HG03060 (cell line): ENCODE measurements around the gene PFDN2.

ENCODE experiments used
- ATAC-seq: cut with Tn5 transposase; IDR thresholded peaks from one replicate; pipeline ENCODE4 v1.9.1; 2021; ENCODE audit warnings: low read depth, moderate number of reproducible peaks; ENCODE audit not compliant: unreplicated experiment

PFDN2 gene

GRCh38 chr1:161111117-161111516 lies 6.7 kb downstream of the PFDN2 start:
- no peak for ATAC-seq

GRCh38 chr1:161106431-161106830 lies 11.4 kb downstream of the PFDN2 start:
- ATAC-seq, result no peak

- no peak for ATAC-seq
Measured at GRCh38 chr1:161100556-161100955, 17.3 kb downstream of the PFDN2 start.

- no peak for ATAC-seq
Measured at GRCh38 chr1:161099090-161099802, 18.6 kb downstream of the PFDN2 start.

- peak; percentile 63 for ATAC-seq
Measured at GRCh38 chr1:161098210-161099068, 19.4 kb downstream of the PFDN2 start, which contains the start of gene KLHDC9. Gene KLHDC9 (plus strand): TSS chr1:161098361. CDS start chr1:161098536, 175 bp downstream.

GRCh38 chr1:161096530-161096929 lies 21.3 kb downstream of the PFDN2 start:
- no peak for ATAC-seq

- no peak for ATAC-seq
Measured at GRCh38 chr1:161096015-161096414, 21.8 kb downstream of the PFDN2 start.

GRCh38 chr1:161095230-161095629 lies 22.6 kb downstream of the PFDN2 start:
- no peak for ATAC-seq

GRCh38 chr1:161094481-161094880 lies 23.4 kb downstream of the PFDN2 start:
- ATAC-seq, result no peak

GRCh38 chr1:161092621-161093028 lies 25.2 kb downstream of the PFDN2 start:
- ATAC-seq, result no peak

- no peak for ATAC-seq
Measured at GRCh38 chr1:161091796-161092507, 25.9 kb downstream of the PFDN2 start.

GRCh38 chr1:161091093-161091492 lies 26.7 kb downstream of the PFDN2 start:
- no peak for ATAC-seq

- ATAC-seq, result no peak
Measured at GRCh38 chr1:161090617-161091016, 27.2 kb downstream of the PFDN2 start.

- no peak for ATAC-seq
Measured at GRCh38 chr1:161089938-161090337, 27.9 kb downstream of the PFDN2 start.

GRCh38 chr1:161089251-161089924 lies 28.4 kb downstream of the PFDN2 start, which contains the start of gene NECTIN4:
Gene NECTIN4 (minus strand): TSS chr1:161089558. CDS start chr1:161089296, 262 bp downstream.
- ATAC-seq, result no peak

- ATAC-seq, result no peak
Measured at GRCh38 chr1:161088587-161089110, 29.2 kb downstream of the PFDN2 start.

GRCh38 chr1:161086457-161086856 lies 31.4 kb downstream of the PFDN2 start:
- no peak for ATAC-seq

GRCh38 chr1:161085165-161085564 lies 32.7 kb downstream of the PFDN2 start:
- no peak for ATAC-seq

- ATAC-seq, result no peak
Measured at GRCh38 chr1:161084597-161084988, 33.2 kb downstream of the PFDN2 start.
